Measurements from ENCODE around the gene TEAD1. TPM values are rescaled to one million over a fixed set of nuclear protein-coding genes. Genes with fewer than 3 reads are reported as not detected.

TEAD1 gene
- total RNA-seq, 1 experiment from 2014 or later, result 58.0 TPM

DNA sequence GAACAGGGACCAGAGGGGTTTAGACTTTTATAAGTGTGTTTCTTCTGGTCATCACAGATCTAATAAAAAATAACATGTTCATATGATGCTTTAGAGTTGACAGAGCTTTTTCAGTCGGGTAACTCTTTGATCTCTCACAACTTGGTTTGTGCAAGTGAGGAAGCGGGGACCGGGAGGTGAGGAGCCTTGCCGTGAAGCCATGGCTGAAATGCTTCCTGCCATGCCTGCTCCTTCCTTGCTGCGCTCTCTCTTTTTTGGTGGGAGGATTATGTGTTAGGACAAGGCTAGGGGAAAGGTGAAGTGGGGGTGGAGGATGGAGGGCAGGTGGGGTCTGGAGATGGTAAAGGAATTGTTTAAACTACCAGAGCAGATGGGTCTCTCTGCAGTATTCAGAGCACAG lies 23.8 kb downstream of the TEAD1 start:
- Histone ChIP-seq H3K27me3 (ENCODE audit: control insufficient read depth, insufficient read depth, low read length) (no peaks in the 10 kb centered on the region), H3K36me3 (replicated peaks; ENCODE audit: control insufficient read depth, insufficient read depth, low read length) (no peaks in the 10 kb centered on the region), H3K4me3 (ENCODE audit: insufficient read depth, low read depth, low read length) (no peak overlapping the region)
- peak; percentile 44 for DNase-seq

DNA sequence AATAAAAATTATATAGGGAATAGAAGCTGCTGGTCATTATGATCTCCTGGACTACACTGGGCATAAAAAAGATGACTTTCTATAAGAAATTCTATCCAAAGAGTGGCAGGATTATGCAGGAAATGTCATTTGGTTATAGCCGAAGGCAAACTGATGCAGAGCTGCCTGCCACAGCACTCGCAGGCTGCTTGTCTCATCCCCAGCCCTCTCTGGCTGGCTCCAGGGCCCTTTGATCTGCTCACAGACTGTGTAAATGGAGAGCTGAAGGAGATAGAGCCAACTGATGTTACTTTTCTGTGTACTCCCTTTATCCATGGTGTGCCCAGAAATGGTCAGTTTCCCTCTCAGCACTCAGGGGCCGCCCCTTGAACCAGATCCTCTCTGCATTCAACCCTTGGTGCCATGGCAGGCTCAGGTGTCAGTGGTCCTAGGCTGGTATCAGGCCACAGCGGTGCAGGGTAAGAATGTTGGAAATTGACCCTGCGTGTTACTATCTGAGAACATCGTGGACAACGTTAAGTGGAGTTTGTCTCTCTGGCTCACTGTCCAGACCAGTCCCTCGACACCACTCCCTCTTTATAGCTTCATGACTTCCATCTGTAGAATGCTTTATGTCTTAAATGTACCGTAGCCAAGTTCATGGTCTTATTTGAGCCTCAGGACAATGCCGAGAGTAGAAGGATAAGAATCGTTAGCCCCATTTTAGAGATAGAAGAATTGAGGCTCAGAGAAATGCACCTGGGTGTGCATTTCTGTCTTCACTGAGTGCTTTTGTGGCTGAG lies 27.8 kb downstream of the TEAD1 start:
- no peak overlapping the region for H3K4me3 ChIP-seq (ENCODE audit: insufficient read depth, low read depth, low read length)
- no peaks in the 10 kb centered on the region for H3K36me3 ChIP-seq (replicated peaks; ENCODE audit: control insufficient read depth, insufficient read depth, low read length)
- H3K27me3 ChIP-seq (ENCODE audit: control insufficient read depth, insufficient read depth, low read length), result no peaks in the 10 kb centered on the region
- no peak for DNase-seq

DNA sequence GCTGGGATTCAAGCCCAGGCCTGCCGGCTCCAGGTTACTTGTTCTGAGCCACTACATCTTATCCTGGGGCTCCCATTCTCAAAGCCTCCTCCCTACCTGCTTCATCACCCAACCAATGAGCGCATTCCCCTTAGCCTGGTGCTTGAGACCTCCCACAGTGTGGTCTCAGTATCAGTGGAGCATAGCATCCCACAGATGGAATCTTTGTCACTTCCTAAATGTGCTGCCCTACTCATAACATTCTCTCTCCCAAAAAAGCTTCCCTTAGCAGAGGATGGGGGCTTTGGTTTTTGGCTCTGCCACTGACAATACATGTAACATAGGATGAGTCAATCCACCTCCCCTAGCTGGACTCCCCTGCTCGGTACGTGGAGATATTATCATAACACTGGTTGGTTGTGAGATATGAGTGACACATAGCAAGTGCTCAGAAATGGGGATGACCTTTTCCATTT lies 28.8 kb downstream of the TEAD1 start:
- H3K27me3 ChIP-seq (ENCODE audit: control insufficient read depth, insufficient read depth, low read length), result no peaks in the 10 kb centered on the region

DNA sequence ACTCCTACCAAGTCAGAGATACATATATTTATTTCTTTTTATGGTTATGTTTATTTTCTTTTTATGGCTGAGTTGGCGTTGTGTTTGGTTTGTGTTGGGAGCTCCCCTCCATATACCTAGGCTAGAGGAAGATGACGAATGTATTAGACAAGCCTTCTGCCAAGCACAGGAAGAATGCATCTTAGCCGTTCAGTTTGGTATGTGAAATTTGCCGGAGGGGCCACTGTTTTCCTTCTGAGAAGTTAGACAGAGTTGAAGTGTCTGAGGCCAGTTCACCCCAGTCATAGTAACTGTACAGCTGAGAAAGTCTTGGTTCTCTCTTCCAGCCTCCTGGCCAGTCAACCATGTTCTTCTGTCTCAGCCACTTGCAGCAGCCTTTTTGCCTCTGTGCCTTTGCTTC lies 29.8 kb downstream of the TEAD1 start:
- no peak for DNase-seq
- Histone ChIP-seq H3K27me3 (ENCODE audit: control insufficient read depth, insufficient read depth, low read length) (no peaks in the 10 kb centered on the region), H3K4me3 (ENCODE audit: insufficient read depth, low read depth, low read length) (no peak overlapping the region), H3K36me3 (replicated peaks; ENCODE audit: control insufficient read depth, insufficient read depth, low read length) (no peaks in the 10 kb centered on the region)

More for the DNA sequence above, 28.8 kb downstream of the TEAD1 start:
- Histone ChIP-seq H3K4me3 (ENCODE audit: insufficient read depth, low read depth, low read length) (no peak overlapping the region), H3K36me3 (replicated peaks; ENCODE audit: control insufficient read depth, insufficient read depth, low read length) (no peaks in the 10 kb centered on the region)
- no peak for DNase-seq

DNA sequence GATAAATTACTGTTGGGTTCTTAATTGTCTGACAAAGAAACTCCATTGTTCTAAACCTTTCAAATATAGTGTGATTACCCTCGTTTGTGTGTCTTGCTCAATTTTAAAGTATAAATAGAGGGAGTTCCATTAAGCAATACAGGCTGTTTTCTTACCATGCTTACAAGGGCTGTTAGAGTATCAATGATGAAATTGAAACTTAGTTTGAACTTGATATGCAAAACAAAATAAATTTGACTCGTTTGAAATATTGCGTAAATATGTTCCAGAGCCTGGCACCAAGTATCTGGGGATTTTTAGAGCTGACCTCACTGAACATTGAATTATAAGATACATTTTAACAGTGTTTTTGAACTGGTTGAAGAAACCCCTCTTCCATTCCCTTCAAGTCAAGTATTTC lies 31.7 kb downstream of the TEAD1 start:
- Histone ChIP-seq H3K36me3 (replicated peaks; ENCODE audit: control insufficient read depth, insufficient read depth, low read length) (no peaks in the 10 kb centered on the region; the same call in 1 of the 2 replicates), H3K4me3 (ENCODE audit: insufficient read depth, low read depth, low read length) (no peak overlapping the region), H3K27me3 (ENCODE audit: control insufficient read depth, insufficient read depth, low read length) (no peaks in the 10 kb centered on the region)
- DNase-seq, result no peak

DNA sequence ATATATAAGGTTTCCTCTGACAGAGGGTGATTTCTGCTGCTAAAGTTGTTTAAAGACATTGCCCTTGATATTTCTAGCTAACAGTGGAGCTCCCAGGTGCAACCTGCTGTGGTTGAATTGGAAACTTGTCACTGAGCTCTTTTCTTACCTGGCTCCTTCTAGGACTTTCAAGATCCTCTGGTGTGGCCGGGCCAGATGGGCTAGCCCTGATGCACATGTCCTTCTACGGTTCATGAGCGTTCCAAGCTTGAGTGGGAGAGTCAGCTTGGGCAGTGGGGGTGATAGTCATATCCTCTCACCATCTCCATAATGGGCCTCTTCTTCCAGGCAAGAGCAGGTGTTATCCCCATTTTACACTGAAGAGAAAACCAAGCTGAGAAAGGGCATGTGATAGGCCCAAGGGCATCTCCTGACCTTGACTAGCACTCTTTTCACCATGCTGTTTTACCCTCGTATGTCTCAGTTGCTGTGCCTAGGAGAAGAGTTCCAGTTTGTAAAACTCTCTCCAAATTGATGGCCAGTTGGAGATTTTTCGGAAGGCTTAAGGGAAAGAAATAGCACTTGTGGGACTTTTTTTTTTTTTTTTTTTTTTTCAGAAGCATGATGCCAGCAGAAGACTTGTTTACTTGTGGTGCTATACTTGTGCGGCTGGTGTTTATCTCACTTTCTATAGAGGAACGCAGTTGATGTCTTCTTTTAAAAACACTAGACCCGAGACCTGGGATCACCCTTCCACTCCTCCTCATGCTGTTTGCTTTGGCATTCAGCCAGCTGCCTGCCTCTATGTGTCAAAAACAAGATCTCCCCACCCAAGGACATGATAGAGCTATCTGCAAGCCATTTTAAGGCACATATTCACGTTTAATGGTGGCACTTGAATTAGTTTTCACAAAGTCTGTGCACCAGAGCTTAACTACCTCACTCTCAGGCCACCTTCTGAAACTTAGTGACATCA lies 32.6 kb downstream of the TEAD1 start:
- H3K4me3 ChIP-seq (ENCODE audit: insufficient read depth, low read depth, low read length), result no peak overlapping the region
- DNase-seq, result no peak
- no peaks in the 10 kb centered on the region for H3K27me3 ChIP-seq (ENCODE audit: control insufficient read depth, insufficient read depth, low read length)
- no peaks in the 10 kb centered on the region; the same call in 1 of the 2 replicates for H3K36me3 ChIP-seq (replicated peaks; ENCODE audit: control insufficient read depth, insufficient read depth, low read length)

DNA sequence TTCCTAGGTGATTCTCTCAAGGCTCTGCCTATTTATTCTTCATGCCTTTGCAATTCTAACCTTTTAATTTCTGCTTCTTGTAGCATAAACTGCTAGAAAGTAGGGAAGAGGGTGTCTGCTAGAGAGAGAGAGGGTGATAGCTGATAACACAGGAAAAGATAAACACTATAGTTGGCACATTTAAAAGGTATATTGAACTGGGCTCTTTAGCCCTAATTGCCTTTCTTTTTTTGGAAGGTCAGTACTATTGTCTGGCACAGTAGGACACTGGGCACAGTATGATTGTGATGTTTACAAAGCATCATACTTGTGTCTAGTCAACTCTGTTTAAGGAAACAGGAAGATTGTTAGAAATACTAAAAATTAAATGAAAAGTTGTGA lies 33.3 kb downstream of the TEAD1 start:
- H3K36me3 ChIP-seq (replicated peaks; ENCODE audit: control insufficient read depth, insufficient read depth, low read length), result no peaks in the 10 kb centered on the region; the same call in 1 of the 2 replicates
- no peak for DNase-seq
- no peak overlapping the region for H3K4me3 ChIP-seq (ENCODE audit: insufficient read depth, low read depth, low read length)
- no peaks in the 10 kb centered on the region for H3K27me3 ChIP-seq (ENCODE audit: control insufficient read depth, insufficient read depth, low read length)

DNA sequence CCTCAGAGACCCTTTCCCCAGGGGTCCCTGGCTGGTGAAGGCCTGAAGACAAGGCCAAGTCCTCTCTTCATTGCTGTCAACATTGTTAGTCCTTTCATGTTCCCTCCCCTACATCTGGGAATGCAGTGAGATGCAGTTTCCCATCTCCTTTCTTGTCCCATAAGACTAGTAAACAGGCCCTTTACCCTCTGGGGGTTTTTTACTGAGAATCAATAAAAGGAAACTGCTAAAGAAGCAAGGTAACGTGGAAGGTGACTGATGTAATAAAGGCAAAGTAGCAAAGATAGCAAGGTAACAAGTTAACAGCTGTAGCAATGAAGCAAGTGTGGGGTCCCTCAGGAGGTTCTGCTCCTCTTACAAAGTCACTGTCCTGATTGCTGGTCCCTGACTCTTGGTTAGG lies 37.3 kb downstream of the TEAD1 start:
- Histone ChIP-seq H3K27me3 (ENCODE audit: control insufficient read depth, insufficient read depth, low read length) (no peaks in the 10 kb centered on the region), H3K36me3 (replicated peaks; ENCODE audit: control insufficient read depth, insufficient read depth, low read length) (no peaks in the 10 kb centered on the region; the same call in 1 of the 2 replicates), H3K4me3 (ENCODE audit: insufficient read depth, low read depth, low read length) (no peak overlapping the region)
- no peak for DNase-seq

DNA sequence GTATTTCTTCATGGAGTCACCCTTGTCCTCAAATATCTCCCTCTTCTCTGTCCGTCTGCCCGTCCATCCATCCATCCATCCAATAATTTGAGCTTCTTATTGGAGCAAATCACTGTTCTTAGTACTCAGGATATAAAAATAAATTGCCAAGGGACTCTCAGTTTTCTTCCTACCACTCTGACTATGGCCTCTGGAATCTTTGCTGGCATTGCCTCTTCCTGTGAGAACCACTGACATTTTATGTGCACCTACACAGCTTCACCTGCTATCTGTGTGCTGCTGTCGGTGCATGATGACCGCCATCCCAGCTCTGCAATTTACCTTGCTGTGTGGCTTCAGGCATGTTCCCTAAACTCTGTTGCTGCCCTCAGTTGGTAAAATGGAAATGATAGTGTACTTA lies 37.9 kb downstream of the TEAD1 start:
- Histone ChIP-seq H3K36me3 (replicated peaks; ENCODE audit: control insufficient read depth, insufficient read depth, low read length) (no peaks in the 10 kb centered on the region; the same call in 1 of the 2 replicates), H3K4me3 (ENCODE audit: insufficient read depth, low read depth, low read length) (no peak overlapping the region), H3K27me3 (ENCODE audit: control insufficient read depth, insufficient read depth, low read length) (no peaks in the 10 kb centered on the region)
- no peak for DNase-seq

DNA sequence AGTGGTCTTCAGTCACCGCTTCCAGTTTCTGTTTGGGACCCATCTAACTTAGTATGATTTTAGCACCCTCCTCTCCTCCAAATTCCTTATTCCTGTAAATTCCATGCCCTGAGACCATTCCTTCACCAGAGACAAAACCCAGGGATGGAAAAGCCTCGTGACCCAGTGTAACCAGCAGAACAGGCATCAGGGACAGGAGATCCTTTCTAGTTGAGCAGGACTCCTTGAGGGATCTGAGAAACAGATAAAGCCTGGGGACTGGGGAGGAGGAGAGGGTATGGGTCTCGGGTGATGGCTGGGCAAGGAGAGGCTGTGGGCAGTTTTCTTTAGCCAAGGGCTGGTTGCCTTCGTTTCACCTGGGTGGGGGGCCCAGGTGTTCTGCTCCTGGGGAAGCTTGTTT lies 40.9 kb downstream of the TEAD1 start:
- no peak for DNase-seq
- H3K27me3 ChIP-seq (ENCODE audit: control insufficient read depth, insufficient read depth, low read length), result no peaks in the 10 kb centered on the region
- H3K4me3 ChIP-seq (ENCODE audit: insufficient read depth, low read depth, low read length), result no peak overlapping the region
- H3K36me3 ChIP-seq (replicated peaks; ENCODE audit: control insufficient read depth, insufficient read depth, low read length), result no peaks in the 10 kb centered on the region; the same call in 1 of the 2 replicates

DNA sequence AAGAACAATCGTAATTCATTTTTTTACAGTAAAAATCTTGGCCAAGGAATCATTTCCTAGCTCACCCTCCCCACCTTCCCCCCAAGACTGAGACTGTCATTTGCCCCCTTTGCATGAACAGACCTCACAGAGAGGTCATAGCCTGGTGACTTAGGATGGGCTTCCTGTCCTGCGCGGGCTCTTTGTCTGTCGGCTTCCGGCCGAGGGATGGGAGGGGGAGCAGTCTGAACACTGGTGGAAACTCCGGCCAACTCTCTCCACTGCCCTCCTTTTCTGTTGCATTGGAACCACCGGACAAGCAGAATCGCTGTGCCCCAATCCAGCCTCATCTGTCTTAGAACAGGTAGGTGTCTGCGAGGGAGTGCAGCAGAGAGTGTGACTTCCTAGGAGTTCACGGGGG lies 41.7 kb downstream of the TEAD1 start:
- H3K36me3 ChIP-seq (replicated peaks; ENCODE audit: control insufficient read depth, insufficient read depth, low read length), result no peaks in the 10 kb centered on the region
- no peak overlapping the region for H3K4me3 ChIP-seq (ENCODE audit: insufficient read depth, low read depth, low read length)
- no peaks in the 10 kb centered on the region for H3K27me3 ChIP-seq (ENCODE audit: control insufficient read depth, insufficient read depth, low read length)
- no peak for DNase-seq

DNA sequence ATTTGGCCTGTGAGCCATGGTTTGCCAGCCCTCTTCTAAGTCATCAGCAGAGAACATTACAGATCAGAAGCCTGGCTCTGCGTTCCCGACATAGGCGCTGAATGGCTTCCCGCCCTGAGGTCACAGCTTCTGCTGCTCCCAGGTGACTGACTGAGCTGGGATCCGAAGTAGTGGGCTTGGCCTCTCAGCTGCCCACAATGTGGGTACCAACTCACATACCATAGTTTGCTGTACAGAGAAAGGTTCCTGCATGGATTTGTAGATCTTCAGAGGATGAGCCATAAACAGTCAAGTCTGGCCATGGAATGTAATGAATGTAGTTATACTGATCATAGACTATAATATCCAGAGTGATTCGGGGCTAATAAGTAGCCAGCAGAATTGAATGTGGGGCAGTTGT lies 42.6 kb downstream of the TEAD1 start:
- Histone ChIP-seq H3K27me3 (ENCODE audit: control insufficient read depth, insufficient read depth, low read length) (no peaks in the 10 kb centered on the region), H3K36me3 (replicated peaks; ENCODE audit: control insufficient read depth, insufficient read depth, low read length) (no peaks in the 10 kb centered on the region), H3K4me3 (ENCODE audit: insufficient read depth, low read depth, low read length) (no peak overlapping the region)
- DNase-seq, result no peak

DNA sequence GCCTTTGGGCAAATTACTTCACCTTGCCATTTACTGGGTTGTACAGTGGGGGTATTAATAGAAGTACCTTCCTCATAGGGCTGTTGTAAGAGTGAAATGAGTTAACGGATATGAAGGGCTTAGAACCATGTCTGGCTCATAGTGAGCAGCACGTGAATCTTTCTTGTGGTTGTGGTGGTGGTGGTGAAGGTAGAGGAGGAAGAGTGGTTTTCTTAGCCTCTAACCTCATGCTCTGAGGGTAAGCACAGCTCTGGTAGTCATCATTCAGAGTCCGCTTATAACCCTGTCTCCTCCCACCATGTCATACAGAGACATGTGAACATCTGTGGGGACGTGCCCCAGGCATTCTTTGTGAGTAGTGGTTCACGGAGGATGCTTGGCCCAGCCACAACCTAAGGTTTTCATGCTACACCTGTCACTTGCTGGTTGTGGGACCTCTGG lies 43.6 kb downstream of the TEAD1 start:
- Histone ChIP-seq H3K36me3 (replicated peaks; ENCODE audit: control insufficient read depth, insufficient read depth, low read length) (no peaks in the 10 kb centered on the region), H3K27me3 (ENCODE audit: control insufficient read depth, insufficient read depth, low read length) (no peaks in the 10 kb centered on the region), H3K4me3 (ENCODE audit: insufficient read depth, low read depth, low read length) (no peak overlapping the region)
- DNase-seq, result no peak

DNA sequence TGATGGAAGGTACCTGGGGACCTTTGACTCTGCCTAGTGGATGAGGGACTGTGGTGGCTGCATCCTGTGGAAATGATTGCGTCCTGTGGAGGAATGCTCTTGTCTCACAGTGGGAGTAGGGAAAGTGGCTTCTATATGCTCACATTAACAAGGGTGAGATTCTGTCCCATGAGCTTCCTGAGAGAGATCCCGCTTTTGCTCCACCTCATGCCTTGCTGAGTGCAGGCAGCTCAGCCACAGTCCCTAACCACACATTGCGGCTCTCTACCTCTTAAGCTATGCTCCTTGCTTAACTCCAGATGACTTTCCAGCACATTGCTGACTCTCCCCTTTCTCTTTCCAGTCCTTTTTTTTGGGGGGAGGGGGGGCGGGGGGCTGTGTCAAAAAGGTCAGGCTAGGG lies 45.0 kb downstream of the TEAD1 start:
- DNase-seq, result no peak
- no peaks in the 10 kb centered on the region for H3K36me3 ChIP-seq (replicated peaks; ENCODE audit: control insufficient read depth, insufficient read depth, low read length)

More for the DNA sequence above, 45.0 kb downstream of the TEAD1 start:
- no peaks in the 10 kb centered on the region for H3K27me3 ChIP-seq (ENCODE audit: control insufficient read depth, insufficient read depth, low read length)
- H3K4me3 ChIP-seq (ENCODE audit: insufficient read depth, low read depth, low read length), result no peak overlapping the region

All from H7 (cell line).